K562 (cell line): ENCODE data around the gene INPP5D. TPM values are rescaled to one million over a fixed set of nuclear protein-coding genes. Genes with fewer than 3 reads are reported as not detected.

ENCODE experiments used
- ATAC-seq: fragments of 200-7000 bp; cut with Tn5 transposase; 3 replicates; pipeline ENCODE4 v1.9.1; 2020; ENCODE audit warnings: moderate library complexity
- BruUV-seq: library from RNA; stranded (reverse); fragments of 400-500 nt; replicated peaks from 2 replicates; lab custom pipeline; 2021; lab: Mats Ljungman, UMichigan
- CTCF ChIA-PET: fragments of 300-600 bp; formaldehyde crosslinking; extraction: SDS; loops from one replicate; lab custom pipeline; 2021; ENCODE audit warnings: low intra/inter-chr PET ratio; lab: Yijun Ruan, JAX
- POLR2A ChIA-PET: fragments of 300-600, 350-650 bp; sonication (Branson Sonifier 250); formaldehyde crosslinking; extraction: SDS; loops from one replicate; lab custom pipeline; 2021; ENCODE audit warnings: antibody characterized with exemption, inconsistent platforms; lab: Yijun Ruan, JAX
- DNase-seq, 4 experiments: peaks; one replicate each; pipeline versions ENCODE4 v3.0.0 to v3.0.0-alpha.2; 2011 to 2018; ENCODE audit warnings: low spot score in 3 of 4, mixed read lengths in 3 of 4; ENCODE audit errors: extremely low read depth in 1 of 4
- FAIRE-seq: peaks from 2 replicates; lab custom pipeline; 2011; peaks lifted over from hg19 to GRCh38; lab: Jason Lieb, UNC
- H2AFZ ChIP-seq: 2 replicates; pipeline ENCODE4 v1.6.0; 2011; ENCODE audit warnings: low read depth, low read length, control low read depth, inconsistent platforms
- H3K27ac ChIP-seq: fragments of 200-600 bp; 3 replicates; pipeline ENCODE4 v1.8.0; 2011; ENCODE audit warnings: low read depth, mild to moderate bottlenecking, control low read depth, inconsistent platforms, low read length, moderate library complexity, mixed read lengths; ENCODE audit errors: extremely low read depth
- H3K27me3 ChIP-seq, 2 experiments: fragments of 300-600 bp in 1 of 2; 2 replicates in 1 of 2; 3 replicates in 1 of 2; pipeline versions ENCODE4 v1.6.0 to v1.8.0; 2011; ENCODE audit warnings: inconsistent platforms in 2 of 2, low read length in 2 of 2, mild to moderate bottlenecking in 1 of 2, mixed read lengths in 1 of 2, moderate library complexity in 1 of 2; ENCODE audit not compliant: control insufficient read depth in 2 of 2, insufficient read depth in 2 of 2
- H3K36me3 ChIP-seq: fragments of 300-600 bp; 3 replicates; pipeline ENCODE4 v1.8.0; 2011; ENCODE audit warnings: mild to moderate bottlenecking, low read length, inconsistent platforms; ENCODE audit not compliant: control insufficient read depth, insufficient read depth
- H3K4me1 ChIP-seq, 2 experiments: fragments of 200-600 bp in 1 of 2; replicated peaks in 1 of 2; 2 replicates in 1 of 2; 3 replicates in 1 of 2; pipeline versions ENCODE4 v1.5.1 to v1.8.0; 2011; ENCODE audit warnings: inconsistent platforms in 2 of 2, low read length in 2 of 2, mild to moderate bottlenecking in 1 of 2, mixed read lengths in 1 of 2, moderate library complexity in 1 of 2; ENCODE audit not compliant: control insufficient read depth in 2 of 2, insufficient read depth in 2 of 2
- H3K4me2 ChIP-seq: 2 replicates; pipeline ENCODE4 v1.6.1; 2011; ENCODE audit warnings: low read length, control low read depth, inconsistent platforms, mixed read lengths; ENCODE audit not compliant: insufficient read depth
- H3K4me3 ChIP-seq: fragments of 200-600 bp; sonication (generic), shearing (Covaris generic); 2 replicates; pipeline ENCODE4 v1.5.1; 2016; ENCODE audit warnings: control low read depth, inconsistent platforms
- H3K79me2 ChIP-seq: fragments of 200-600 bp; 3 replicates; pipeline ENCODE4 v1.8.0; 2011; ENCODE audit warnings: low read length, inconsistent platforms; ENCODE audit not compliant: control insufficient read depth, insufficient read depth
- H3K9ac ChIP-seq, 2 experiments: 2 replicates each; pipeline versions ENCODE4 v1.6.0 to v1.6.1; 2011; ENCODE audit warnings: low read depth in 2 of 2, low read length in 2 of 2, control low read depth in 1 of 2, inconsistent platforms in 1 of 2, mild to moderate bottlenecking in 1 of 2, mixed read lengths in 1 of 2; ENCODE audit not compliant: insufficient read depth in 1 of 2
- H3K9me1 ChIP-seq: one replicate; pipeline ENCODE4 v1.6.0; 2011; ENCODE audit warnings: inconsistent platforms, mild to moderate bottlenecking, low read length, moderate library complexity; ENCODE audit not compliant: control insufficient read depth, insufficient read depth
- H3K9me3 ChIP-seq: replicated peaks from 2 replicates; pipeline ENCODE4 v1.5.1; 2011; ENCODE audit warnings: low read depth, low read length, inconsistent platforms; ENCODE audit not compliant: control insufficient read depth, insufficient read depth
- H4K20me1 ChIP-seq: replicated peaks from 2 replicates; pipeline ENCODE4 v1.6.1; 2011; ENCODE audit warnings: low read length, inconsistent platforms, mixed read lengths; ENCODE audit not compliant: control insufficient read depth, insufficient read depth
- ADNP ChIP-seq: fragments of 200-800 bp; sonication (Bioruptor generic); IDR thresholded peaks from 2 replicates; pipeline ENCODE4 v1.6.1; 2016; ENCODE audit warnings: missing genetic modification characterization, missing compliant biosample characterization
- CAMTA2 ChIP-seq: fragments of 250-450 bp; sonication (Bioruptor Pico); conservative IDR thresholded peaks from 2 replicates; pipeline ENCODE4 v1.5.1; 2022
- CBX3 ChIP-seq, 2 experiments: IDR thresholded peaks; 1 replicate in 1 of 2; 2 replicates in 1 of 2; pipeline ENCODE4 v1.6.1; 2012; ENCODE audit warnings: inconsistent platforms in 2 of 2, low read length in 2 of 2, borderline replicate concordance in 1 of 2, control low read depth in 1 of 2
- MEF2D ChIP-seq: conservative IDR thresholded peaks from 2 replicates; pipeline ENCODE4 v1.6.1; 2016; ENCODE audit warnings: low read depth, missing genetic modification characterization, missing compliant biosample characterization
- MYNN ChIP-seq, 2 experiments: sonication (generic); formaldehyde crosslinking in 1 of 2; IDR thresholded peaks; 2 replicates each; pipeline versions ENCODE4 v1.5.0 to v1.6.1; 2016 to 2020; ENCODE audit warnings: antibody characterized with exemption in 1 of 2, missing genetic modification reagents in 1 of 2
- POLR3A ChIP-seq: IDR thresholded peaks from 2 replicates; pipeline ENCODE4 v1.6.1; 2011; ENCODE audit warnings: borderline replicate concordance, mild to moderate bottlenecking, moderate library complexity; ENCODE audit not compliant: insufficient read length, insufficient read depth; ENCODE audit errors: extremely low read depth
- RBM25 ChIP-seq: fragments of 200-400 bp; formaldehyde crosslinking; IDR thresholded peaks from 2 replicates; pipeline ENCODE4 v1.6.1; 2018; ENCODE audit warnings: low read length, low read depth, moderate library complexity; ENCODE audit not compliant: severe bottlenecking
- WGBS: fragments of 100-300 bp; shearing (Covaris generic); methylation state at CpG from one replicate; pipeline ENCODE4 v1.1.6; 2016; ENCODE audit warnings: low coverage, mixed read lengths; ENCODE audit not compliant: insufficient coverage; ENCODE audit errors: missing lambda C conversion rate; 5-methylcytosine and 5-hydroxymethylcytosine counted together
- in situ Hi-C: fragments of 300-500 bp; cut with MboI; formaldehyde crosslinking; loops from 4 replicates; pipeline ENCODE4 v1.15.0; 2018; ENCODE audit warnings: inconsistent platforms, mixed read lengths
- intact Hi-C: fragments of 100-400 bp; cut with micrococcal nuclease; formaldehyde crosslinking; loops from 2 replicates; pipeline ENCODE4 v1.14.2; 2022
- polyA plus RNA-seq, 8 experiments: library from polyadenylated mRNA; depleted of rRNA in 4 of 8; stranded (reverse) in 5 of 8; unstranded in 3 of 8; fragments of >200 nt; fragmentation: Nextera tagmentation in 2 of 8; fragmentation: Illumina TruSeq in 1 of 8; extraction: Ambion mirVana in 2 of 8; extraction: Trizol in 1 of 8; gene quantifications; 2 replicates each; pipeline versions ENCODE4 v1.2.1 to v1.2.3, GENCODE V29; 2011 to 2014; ENCODE audit warnings: inconsistent platforms in 1 of 8, missing spikeins in 1 of 8
- total RNA-seq, 7 experiments: library from RNA; depleted of rRNA in 6 of 7; stranded (reverse); fragments of >200 nt in 6 of 7; fragmentation: Illumina TruSeq in 2 of 7; extraction: Trizol in 2 of 7; gene quantifications; 2 replicates each; pipeline versions ENCODE4 v1.2.1 to v1.2.3, GENCODE V29; 2011 to 2021; ENCODE audit warnings: low replicate concordance in 1 of 7
- TF ChIP-seq, protein P1 (sequence below): fragments of 200-400 bp; formaldehyde crosslinking; IDR thresholded peaks from 2 replicates; pipeline ENCODE4 v1.6.1; 2017; ENCODE audit warnings: mild to moderate bottlenecking, low read depth, low read length, moderate library complexity

Gene INPP5D
- total and polyA plus RNA-seq, 9 of the 15 experiments (the other 6 are each of a cell fraction or from before 2014, with no cell fraction given): 0.55 to 6.2 (median 2.2) TPM

DNA sequence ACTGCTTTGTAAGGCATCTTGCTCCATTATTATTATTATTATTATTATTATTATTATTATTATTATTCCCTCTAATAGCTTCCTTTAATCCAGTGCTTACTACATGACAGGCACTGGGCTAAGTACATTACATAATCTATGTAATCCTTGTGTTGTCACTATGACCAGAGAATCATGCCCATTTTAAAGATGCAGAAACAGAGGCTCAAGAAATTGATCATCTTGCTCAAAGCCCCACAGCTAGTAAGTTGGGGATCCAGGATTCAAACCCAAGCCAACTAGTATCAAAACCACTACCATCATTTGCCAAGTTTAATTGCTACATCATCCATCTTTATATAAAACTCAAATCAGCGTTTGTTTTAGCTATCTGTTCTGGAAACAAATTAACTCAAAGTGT lies 46.5 kb upstream of the INPP5D start:
- no peak overlapping the region for H3K27ac ChIP-seq
- ChIA-PET POLR2A (no interaction called here), CTCF (no interaction called here)
- intact Hi-C loops (no loop called here), in situ Hi-C loops (no loop called here)
- no peak overlapping the region for H3K9ac ChIP-seq
- H3K9me3 ChIP-seq: no peaks in the 10 kb centered on the region
- TF ChIP-seq CBX3 (IDR thresholded peaks at IDR 0.05; ENCODE audit: borderline replicate concordance in 1 of 2, low read length in 2 of 2): no peak
- no peak for TF ChIP-seq MYNN (IDR thresholded peaks at IDR 0.05)
- no peak for TF ChIP-seq MYNN (CRISPR knock-in tag; IDR thresholded peaks at IDR 0.05)
- TF ChIP-seq MEF2D (tag): no peak
- no peak for TF ChIP-seq CAMTA2 (CRISPR knock-in tag)
- TF ChIP-seq, protein P1, sequence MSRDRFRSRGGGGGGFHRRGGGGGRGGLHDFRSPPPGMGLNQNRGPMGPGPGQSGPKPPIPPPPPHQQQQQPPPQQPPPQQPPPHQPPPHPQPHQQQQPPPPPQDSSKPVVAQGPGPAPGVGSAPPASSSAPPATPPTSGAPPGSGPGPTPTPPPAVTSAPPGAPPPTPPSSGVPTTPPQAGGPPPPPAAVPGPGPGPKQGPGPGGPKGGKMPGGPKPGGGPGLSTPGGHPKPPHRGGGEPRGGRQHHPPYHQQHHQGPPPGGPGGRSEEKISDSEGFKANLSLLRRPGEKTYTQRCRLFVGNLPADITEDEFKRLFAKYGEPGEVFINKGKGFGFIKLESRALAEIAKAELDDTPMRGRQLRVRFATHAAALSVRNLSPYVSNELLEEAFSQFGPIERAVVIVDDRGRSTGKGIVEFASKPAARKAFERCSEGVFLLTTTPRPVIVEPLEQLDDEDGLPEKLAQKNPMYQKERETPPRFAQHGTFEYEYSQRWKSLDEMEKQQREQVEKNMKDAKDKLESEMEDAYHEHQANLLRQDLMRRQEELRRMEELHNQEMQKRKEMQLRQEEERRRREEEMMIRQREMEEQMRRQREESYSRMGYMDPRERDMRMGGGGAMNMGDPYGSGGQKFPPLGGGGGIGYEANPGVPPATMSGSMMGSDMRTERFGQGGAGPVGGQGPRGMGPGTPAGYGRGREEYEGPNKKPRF: no peak
- peak; percentile 68 for TF ChIP-seq RBM25
- TF ChIP-seq ADNP: 0 out of 2 replicates have a peak, but pooled peaks have one; percentile 27
- no peak for TF ChIP-seq POLR3A
- H4K20me1 ChIP-seq: no peaks in the 10 kb centered on the region
- ATAC-seq (no peak), DNase-seq (no peak), FAIRE-seq (no peak)
- H3K79me2 ChIP-seq: no peaks in the 10 kb centered on the region
- no peaks in the 10 kb centered on the region for H3K4me1 ChIP-seq
- no peak overlapping the region for H3K4me3 ChIP-seq
- no TSS peak for BruUV-seq
- peaks cover 0 to 11% of the 10 kb centered on the region in 2 experiments; a peak in 2 of 5 replicates for H3K27me3 ChIP-seq
- no peaks in the 10 kb centered on the region for H3K36me3 ChIP-seq
- no peak overlapping the region for H2AFZ ChIP-seq
- WGBS: 0% methylated on average over 1 of the region's 1 CpG
- no peak overlapping the region for H3K4me2 ChIP-seq
- H3K9me1 ChIP-seq: no peaks in the 10 kb centered on the region
